GM23248 (cell line): ENCODE results near the gene KRTAP3-3.
"Not testable (repeated sequence)": the region's sequence is repeated elsewhere in the genome, so short reads cannot be mapped to it uniquely, and the experiment has no call there.

Experiments
- EZH2 ChIP-seq: fragments of 200-600 bp; sonication (generic); IDR thresholded peaks from 2 replicates; pipeline ENCODE4 v1.6.1; 2018; ENCODE audit warnings: antibody characterized with exemption, mild to moderate bottlenecking; ENCODE audit not compliant: insufficient read depth, poor library complexity, severe bottlenecking
- EZH2phosphoT487 ChIP-seq: fragments of 200-600 bp; sonication (generic); IDR thresholded peaks from 2 replicates; pipeline ENCODE4 v1.6.1; 2018; ENCODE audit warnings: antibody characterized with exemption, moderate library complexity, mild to moderate bottlenecking, low read depth; ENCODE audit not compliant: insufficient read depth

DNA sequence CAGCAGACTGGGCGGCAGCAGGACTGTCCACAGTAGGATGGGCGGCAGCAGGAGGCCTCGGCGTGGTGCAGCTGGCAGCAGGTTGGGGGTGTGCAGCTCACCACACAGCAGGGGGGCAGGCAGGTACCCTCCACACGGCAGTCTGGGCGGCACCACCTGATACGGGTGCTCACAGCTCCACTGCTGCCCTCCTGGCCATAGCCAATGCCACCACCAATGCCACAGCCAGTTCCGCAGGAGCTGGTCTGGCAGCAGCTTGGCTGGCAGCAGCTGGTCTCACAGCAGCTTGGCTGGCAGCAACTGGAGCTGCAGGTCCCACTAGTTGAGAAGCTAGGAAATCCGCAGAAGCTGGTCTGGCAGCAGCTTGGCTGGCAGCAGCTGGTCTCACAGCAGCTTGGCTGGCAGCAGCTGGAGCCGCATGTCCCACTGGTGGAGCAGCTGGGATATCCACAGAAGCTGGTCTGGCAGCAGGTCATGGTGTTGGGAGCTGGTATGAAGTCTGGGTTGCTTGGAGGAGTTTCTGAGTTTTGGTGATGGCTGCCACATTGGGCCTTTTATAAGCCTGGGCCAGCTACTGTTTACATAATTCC, 40.5 kb upstream of the KRTAP3-3 start, which contains the start of gene KRTAP1-3:
- TF ChIP-seq EZH2, EZH2phosphoT487: not testable (repeated sequence)
